ENCODE results near the gene KCNAB1.
"Not testable (repeated sequence)": the region's sequence is repeated elsewhere in the genome, so short reads cannot be mapped to it uniquely, and the experiment has no call there.

KCNAB1 gene

DNA sequence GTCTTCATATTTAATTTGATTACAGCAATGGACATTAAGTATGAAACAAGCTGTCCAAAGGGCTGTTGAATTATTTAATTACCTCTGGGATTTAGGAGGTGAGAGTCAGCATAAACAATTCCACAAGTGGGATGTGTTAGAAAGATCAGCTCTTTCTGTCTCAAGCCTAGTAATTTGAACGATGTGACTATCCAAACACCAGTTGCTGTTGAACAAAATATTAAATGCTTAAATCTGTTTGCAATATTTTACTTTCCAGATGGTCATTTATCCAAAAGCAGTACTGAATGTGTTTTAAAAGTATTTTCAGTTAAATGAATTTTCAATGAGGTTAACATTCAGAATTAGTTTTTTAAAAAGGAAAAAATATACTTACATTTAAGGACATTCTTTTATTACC is 12.7 kb downstream of the KCNAB1 start:
- Histone ChIP-seq H3F3A (ENCODE audit: insufficient read depth, low read length) (no peaks in the 10 kb centered on the region), H3K36me3 (replicated peaks; ENCODE audit: insufficient read depth, low read length) (no peaks in the 10 kb centered on the region), H3K9me2 (replicated peaks; ENCODE audit: insufficient read depth, low read length) (no peaks in the 10 kb centered on the region), H3K27ac (ENCODE audit: low read length) (no peak overlapping the region), H3K27me3 (replicated peaks; ENCODE audit: insufficient read depth, low read length) (no peaks in the 10 kb centered on the region), H4K20me1 (ENCODE audit: insufficient read depth, low read length) (no peaks in the 10 kb centered on the region), H3K4me1 (ENCODE audit: low read length) (no peaks in the 10 kb centered on the region), H3K4me2 (ENCODE audit: low read depth, low read length) (no peak overlapping the region), H3K79me2 (ENCODE audit: low read length) (no peaks in the 10 kb centered on the region), H3K4me3 (ENCODE audit: low read length) (no peak overlapping the region), H3K9me3 (replicated peaks; ENCODE audit: insufficient read depth, low read length) (no peaks in the 10 kb centered on the region), H2AFZ (ENCODE audit: low read length) (no peak overlapping the region), H3K9ac (ENCODE audit: low read length) (no peak overlapping the region)
- TF ChIP-seq EZH2 (optimal IDR thresholded peaks at IDR 0.05; ENCODE audit: low read depth, low read length) (no peak), EZH2phosphoT487 (IDR thresholded peaks at IDR 0.05; ENCODE audit: low read length) (no peak)
- TF ChIP-seq, protein P1, sequence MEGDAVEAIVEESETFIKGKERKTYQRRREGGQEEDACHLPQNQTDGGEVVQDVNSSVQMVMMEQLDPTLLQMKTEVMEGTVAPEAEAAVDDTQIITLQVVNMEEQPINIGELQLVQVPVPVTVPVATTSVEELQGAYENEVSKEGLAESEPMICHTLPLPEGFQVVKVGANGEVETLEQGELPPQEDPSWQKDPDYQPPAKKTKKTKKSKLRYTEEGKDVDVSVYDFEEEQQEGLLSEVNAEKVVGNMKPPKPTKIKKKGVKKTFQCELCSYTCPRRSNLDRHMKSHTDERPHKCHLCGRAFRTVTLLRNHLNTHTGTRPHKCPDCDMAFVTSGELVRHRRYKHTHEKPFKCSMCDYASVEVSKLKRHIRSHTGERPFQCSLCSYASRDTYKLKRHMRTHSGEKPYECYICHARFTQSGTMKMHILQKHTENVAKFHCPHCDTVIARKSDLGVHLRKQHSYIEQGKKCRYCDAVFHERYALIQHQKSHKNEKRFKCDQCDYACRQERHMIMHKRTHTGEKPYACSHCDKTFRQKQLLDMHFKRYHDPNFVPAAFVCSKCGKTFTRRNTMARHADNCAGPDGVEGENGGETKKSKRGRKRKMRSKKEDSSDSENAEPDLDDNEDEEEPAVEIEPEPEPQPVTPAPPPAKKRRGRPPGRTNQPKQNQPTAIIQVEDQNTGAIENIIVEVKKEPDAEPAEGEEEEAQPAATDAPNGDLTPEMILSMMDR (IDR thresholded peaks at IDR 0.05; ENCODE audit: low read length), result no peak
- DNase-seq, result no peak

DNA sequence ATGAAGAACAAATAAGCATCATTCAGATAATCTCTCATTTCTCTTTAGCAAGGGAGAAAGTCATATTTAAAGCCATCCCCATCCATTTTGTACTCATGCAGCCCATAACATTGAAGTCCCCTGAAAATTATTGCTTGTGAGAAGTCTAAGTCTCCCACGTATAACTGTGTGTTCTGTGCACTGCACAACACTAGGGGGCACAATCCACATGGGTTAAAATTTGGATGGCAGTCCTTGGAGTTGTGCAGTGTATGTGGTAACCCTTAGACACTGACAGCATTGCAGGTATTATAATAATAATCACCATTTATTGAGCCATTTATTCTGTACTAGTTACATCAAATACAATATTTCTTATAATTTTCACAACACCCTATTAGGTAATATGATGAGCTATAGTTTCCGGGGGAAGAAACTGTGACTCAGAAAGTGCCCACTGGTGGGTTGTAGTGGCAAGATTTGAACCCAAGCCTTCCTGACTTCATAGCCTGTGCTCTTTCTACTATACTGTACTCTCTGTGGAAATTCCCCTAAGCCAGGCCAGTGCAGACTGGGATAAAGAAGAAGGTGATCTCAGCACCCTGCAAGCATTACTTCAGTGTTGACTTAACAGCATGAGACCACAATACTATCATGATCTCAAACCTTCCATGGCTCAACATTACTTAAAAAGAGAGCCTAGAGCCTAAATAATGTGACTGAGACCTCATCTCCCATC is 15.7 kb downstream of the KCNAB1 start:
- no peak overlapping the region for H3K27ac ChIP-seq (ENCODE audit: low read length)

DNA sequence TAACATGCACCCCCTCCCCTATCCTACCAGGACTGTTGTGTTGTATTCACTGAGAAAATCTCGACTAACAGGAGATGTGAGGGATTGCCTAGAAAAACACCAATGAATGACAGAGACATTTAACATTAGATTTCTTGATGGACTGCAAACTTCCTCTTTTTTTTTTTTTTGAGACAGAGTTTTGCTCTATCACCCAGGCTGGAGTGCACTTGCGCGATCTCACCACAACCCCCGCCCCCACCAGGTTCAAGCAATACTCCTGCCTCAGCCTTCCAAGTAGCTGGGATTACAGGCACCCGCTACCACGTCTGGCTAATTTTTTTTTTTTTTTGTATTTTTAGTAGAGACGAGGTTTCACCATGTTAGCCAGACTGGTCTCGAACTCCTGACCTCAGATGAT is 17.0 kb downstream of the KCNAB1 start:
- H3K79me2 ChIP-seq (ENCODE audit: low read length); H3K27me3 ChIP-seq (replicated peaks; ENCODE audit: insufficient read depth, low read length); H3K36me3 ChIP-seq (replicated peaks; ENCODE audit: insufficient read depth, low read length); H4K20me1 ChIP-seq (ENCODE audit: insufficient read depth, low read length); DNase-seq; H3K27ac ChIP-seq (ENCODE audit: low read length); H3K9me2 ChIP-seq (replicated peaks; ENCODE audit: insufficient read depth, low read length); H3K9ac ChIP-seq (ENCODE audit: low read length); H2AFZ ChIP-seq (ENCODE audit: low read length); H3K9me3 ChIP-seq (replicated peaks; ENCODE audit: insufficient read depth, low read length); H3K4me2 ChIP-seq (ENCODE audit: low read depth, low read length); H3F3A ChIP-seq (ENCODE audit: insufficient read depth, low read length); H3K4me3 ChIP-seq (ENCODE audit: low read length): not testable (repeated sequence)
- H3K4me1 ChIP-seq (ENCODE audit: low read length), result peaks cover 12% of the 10 kb centered on the region; the same call in 1 of the 2 replicates

More for the DNA sequence above, 15.7 kb downstream of the KCNAB1 start:
- Histone ChIP-seq H3K9me3 (replicated peaks; ENCODE audit: insufficient read depth, low read length) (no peaks in the 10 kb centered on the region), H3K4me3 (ENCODE audit: low read length) (no peak overlapping the region), H3K4me2 (ENCODE audit: low read depth, low read length) (no peak overlapping the region), H3K79me2 (ENCODE audit: low read length) (no peaks in the 10 kb centered on the region), H3K4me1 (ENCODE audit: low read length) (peaks cover 12% of the 10 kb centered on the region; the same call in 1 of the 2 replicates), H4K20me1 (ENCODE audit: insufficient read depth, low read length) (no peaks in the 10 kb centered on the region), H2AFZ (ENCODE audit: low read length) (no peak overlapping the region), H3K9me2 (replicated peaks; ENCODE audit: insufficient read depth, low read length) (no peaks in the 10 kb centered on the region), H3K9ac (ENCODE audit: low read length) (no peak overlapping the region), H3K36me3 (replicated peaks; ENCODE audit: insufficient read depth, low read length) (no peaks in the 10 kb centered on the region), H3K27me3 (replicated peaks; ENCODE audit: insufficient read depth, low read length) (no peaks in the 10 kb centered on the region), H3F3A (ENCODE audit: insufficient read depth, low read length) (no peaks in the 10 kb centered on the region)
- DNase-seq, result no peak
- TF ChIP-seq, protein P1 (IDR thresholded peaks at IDR 0.05; ENCODE audit: low read length), result peak; percentile 52
- no peak for TF ChIP-seq EZH2phosphoT487 (IDR thresholded peaks at IDR 0.05; ENCODE audit: low read length)
- TF ChIP-seq EZH2 (optimal IDR thresholded peaks at IDR 0.05; ENCODE audit: low read depth, low read length), result no peak

DNA sequence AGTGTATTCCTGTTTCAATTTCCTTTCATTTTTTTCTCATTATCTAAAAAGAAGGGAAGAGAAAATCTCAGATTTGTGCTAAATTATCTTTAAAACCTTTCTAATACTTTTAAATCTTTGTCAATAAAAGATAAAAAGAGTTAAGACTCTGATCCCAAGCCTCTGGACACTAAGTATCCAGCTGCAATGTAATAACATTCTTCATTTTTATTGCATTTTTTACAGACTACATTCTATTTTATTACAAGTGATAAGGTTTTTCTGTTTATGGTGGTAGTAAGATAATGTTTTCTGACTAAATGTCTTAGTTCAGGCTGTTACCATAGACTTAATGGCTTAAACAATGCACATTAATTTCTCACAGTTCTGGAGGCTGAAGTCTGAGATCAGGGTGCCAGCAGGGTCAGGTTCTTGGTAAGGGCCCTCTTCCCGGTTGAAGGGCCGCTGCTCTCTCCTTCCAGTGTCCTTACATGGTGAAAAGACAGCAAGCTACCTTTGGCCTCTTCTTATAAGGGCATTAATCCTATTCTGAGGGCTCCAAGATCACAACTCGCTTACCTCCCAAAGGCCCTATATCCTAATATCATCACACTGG is 19.7 kb downstream of the KCNAB1 start:
- no peak for DNase-seq
- Histone ChIP-seq H3K79me2 (ENCODE audit: low read length) (no peaks in the 10 kb centered on the region), H3K4me3 (ENCODE audit: low read length) (no peak overlapping the region), H3F3A (ENCODE audit: insufficient read depth, low read length) (no peaks in the 10 kb centered on the region), H3K9me2 (replicated peaks; ENCODE audit: insufficient read depth, low read length) (no peaks in the 10 kb centered on the region), H3K27ac (ENCODE audit: low read length) (no peak overlapping the region), H3K4me1 (ENCODE audit: low read length) (peaks cover 12% of the 10 kb centered on the region; the same call in 1 of the 2 replicates), H3K36me3 (replicated peaks; ENCODE audit: insufficient read depth, low read length) (no peaks in the 10 kb centered on the region), H3K9ac (ENCODE audit: low read length) (no peak overlapping the region), H2AFZ (ENCODE audit: low read length) (no peak overlapping the region), H3K27me3 (replicated peaks; ENCODE audit: insufficient read depth, low read length) (no peaks in the 10 kb centered on the region), H4K20me1 (ENCODE audit: insufficient read depth, low read length) (no peaks in the 10 kb centered on the region), H3K4me2 (ENCODE audit: low read depth, low read length) (no peak overlapping the region), H3K9me3 (replicated peaks; ENCODE audit: insufficient read depth, low read length) (no peaks in the 10 kb centered on the region)
- TF ChIP-seq, protein P1 (IDR thresholded peaks at IDR 0.05; ENCODE audit: low read length), result no peak
- no peak for TF ChIP-seq EZH2phosphoT487 (IDR thresholded peaks at IDR 0.05; ENCODE audit: low read length)
- no peak for TF ChIP-seq EZH2 (optimal IDR thresholded peaks at IDR 0.05; ENCODE audit: low read depth, low read length)
